Measurements from ENCODE around the gene OSCP1.

Gene OSCP1

DNA sequence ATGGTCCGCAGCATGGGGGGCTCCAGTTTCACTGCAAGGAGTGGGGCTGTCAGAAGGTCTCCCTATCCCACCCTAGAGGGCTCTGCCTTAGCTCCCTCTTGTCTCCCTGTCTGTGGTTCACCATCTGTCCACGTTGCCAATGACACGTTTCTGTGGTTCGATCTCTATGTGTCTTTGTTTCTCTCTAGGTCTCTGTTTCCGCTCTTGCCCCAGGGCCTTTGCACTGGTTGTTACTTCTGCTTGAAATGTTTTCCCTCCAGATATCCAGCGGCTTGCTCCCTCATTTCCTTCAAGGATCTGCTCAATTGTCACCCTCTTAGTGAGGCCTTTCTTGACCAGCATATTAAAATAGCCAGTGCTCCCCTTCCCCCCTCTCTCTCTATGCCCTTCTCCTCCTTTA is 22.4 kb upstream of the OSCP1 start:
- DNase-seq: no peak

DNA sequence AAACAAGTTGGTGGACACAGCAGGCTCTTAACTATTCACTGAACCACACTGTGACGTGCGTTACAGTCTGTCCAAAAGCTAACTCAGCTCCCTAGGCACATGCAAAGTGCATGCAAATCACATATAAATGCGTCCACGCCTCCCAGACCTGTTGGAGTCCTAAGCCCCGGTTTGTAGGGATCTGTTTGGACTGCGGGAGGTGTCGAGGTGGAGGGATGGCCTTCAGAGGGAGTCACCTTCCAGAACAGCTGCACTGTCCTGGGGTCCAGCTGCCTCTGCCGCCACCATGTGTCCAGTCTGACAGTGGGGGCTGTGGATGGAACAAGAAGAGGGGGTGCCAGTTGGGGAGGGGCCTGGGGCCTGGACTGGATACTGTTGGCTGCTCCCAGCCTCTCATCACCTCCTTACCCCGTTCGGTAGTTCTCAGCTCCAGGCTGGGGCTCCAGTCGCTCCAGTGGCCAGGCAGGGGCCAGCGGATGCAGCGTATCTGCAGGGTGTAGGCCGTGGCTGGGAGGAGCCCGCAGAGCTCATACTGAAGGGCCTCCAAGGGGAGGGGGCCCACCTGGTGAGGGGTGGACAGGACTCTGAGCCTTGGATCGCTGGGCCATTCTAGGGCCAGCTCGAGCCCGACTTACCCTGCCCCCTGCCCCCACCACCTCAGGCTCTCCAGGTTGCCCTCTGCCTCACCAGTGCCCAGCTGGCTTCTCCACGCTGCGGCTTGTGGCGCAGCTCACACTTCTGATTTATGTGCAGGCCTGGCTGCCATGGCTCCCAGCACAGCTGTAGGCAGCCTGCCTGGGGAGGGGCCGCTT is 21.8 kb upstream of the OSCP1 start:
- no peak for DNase-seq

- DNase-seq: no peak
These were observed 18.9 kb upstream of the OSCP1 start for GRCh38 chr1:36469163-36469562.

DNA sequence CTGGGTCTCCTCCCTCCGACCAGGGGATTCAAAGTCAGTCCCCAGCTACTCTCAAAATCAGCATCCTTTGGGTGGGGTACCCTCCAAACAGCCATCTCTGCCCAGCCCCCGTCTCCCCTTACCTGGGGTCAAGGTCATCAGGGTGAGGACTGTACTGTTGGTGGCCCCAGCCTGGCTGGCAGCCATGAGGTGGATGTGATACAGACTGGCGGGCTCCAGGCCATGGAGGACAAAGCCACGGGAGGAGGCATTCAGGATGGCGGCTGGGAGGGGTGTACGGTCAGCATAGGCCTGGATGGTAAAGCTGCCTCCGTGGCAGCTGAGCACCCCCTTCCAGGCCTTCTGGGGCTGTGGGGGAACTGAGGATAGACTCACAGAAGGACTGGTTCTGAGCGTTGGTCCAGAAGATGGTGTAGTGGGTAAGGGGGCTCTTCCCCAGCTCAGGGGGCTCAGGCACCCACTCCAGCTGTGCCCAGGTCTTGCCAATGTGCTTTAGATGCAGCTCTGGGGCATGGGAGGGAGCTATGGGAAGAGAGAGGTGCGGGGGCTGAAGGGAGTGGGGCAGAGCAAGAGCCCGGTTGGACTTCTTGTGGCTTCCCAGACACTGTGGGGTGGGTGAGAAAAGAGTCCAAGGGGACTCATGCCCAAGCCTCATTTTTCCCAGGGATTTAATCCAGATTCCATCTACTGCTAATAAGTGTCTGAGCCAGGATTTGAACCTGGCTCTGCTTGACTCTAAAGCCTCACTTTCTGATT is 17.6 kb upstream of the OSCP1 start:
- DNase-seq: no peak

DNA sequence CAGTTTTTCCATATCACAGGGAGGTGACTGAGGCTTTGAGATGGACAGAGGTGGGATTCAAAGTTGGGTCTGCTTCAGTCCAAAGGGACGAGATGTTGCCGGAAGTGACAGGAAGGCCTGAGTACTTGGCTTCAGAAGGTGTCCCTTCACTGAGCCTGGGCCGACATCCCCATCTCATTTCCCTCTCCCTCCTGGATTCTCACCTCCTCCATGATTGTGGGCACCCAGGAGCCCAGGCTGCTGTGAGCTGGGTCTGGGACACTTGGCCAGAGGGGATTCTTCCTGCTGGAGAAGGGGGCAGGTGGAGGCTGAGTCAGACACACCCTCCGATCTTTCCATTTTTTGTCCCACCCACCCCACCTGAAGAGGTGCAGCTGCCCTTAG is 16.8 kb upstream of the OSCP1 start:
- DNase-seq: no peak

- DNase-seq: no peak
These were observed 16.2 kb upstream of the OSCP1 start for GRCh38 chr1:36466370-36467026.

DNA sequence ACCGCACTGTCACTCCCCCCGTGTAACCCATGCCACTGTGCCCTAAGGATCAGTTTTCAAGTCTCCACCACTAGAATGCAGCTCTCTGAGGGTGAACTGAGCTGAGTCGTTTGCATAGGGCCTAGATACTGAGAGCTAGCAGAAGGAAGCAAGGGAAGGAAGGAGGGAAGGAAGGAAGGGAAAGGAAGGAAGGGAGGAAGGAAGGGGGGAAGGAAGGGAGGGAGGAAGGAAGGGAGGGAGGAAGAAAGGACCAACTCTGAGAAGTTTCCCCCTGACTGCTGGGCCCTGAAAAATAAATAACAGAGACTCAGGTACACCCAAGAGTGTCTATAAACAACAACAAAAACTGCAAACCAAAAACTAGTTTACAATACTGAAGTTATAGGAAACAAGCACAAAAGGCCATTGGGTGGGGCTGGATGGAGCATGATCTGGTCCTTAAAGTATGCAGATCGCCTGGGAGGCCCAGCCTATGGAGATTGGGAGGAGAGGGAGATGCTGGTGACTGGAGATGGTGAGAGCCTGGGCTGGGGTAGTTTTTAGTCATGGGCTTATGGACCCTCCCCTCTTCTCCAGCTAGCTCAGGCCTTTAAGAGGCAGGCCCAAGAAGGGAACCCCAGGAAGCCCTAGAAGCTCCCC is 15.6 kb upstream of the OSCP1 start:
- no peak for DNase-seq

GRCh38 chr1:36464605-36465393 is 14.5 kb upstream of the OSCP1 start:
- no peak for DNase-seq

DNA sequence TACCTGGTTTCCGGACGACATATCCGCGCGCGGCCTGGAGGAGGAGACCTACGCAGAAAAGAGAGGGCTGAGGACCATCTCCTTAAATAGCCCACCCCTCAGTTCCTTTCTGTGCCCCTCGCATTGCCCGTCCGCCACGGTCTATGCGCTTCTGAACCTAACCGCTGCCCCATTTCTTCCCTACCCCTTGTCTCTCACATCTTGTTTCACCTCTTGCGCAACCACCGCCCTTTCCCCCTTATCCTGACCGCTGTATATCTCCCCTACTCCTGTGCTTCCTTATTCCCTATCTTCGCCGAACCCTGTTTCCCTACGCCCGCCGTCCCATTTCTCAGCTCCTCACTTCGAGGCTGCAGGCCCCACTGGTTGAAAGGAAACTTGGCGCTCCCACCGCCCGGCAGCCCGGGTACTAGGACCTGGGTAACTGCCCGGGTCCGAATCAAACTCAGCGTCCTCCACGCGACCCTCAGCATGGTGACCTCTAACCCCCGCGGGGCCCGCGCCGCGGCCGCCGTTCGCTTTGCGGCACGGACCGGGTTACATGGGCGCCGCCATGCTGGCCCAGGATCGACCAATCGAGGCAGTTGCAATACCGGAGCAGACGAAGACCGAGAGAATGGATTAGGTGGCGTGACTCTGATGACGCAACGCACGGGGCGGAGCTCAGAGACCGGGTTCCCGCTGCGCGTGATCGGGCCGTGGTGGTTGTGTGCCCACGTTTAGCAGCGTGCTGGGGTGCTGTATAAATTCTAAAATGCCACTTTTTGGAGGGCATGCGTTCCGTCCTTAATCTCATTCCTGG is 13.8 kb upstream of the OSCP1 start, which contains the start of gene MRPS15:
Gene MRPS15, minus strand, starts transcription at position 582 of the 802 bp plus-strand sequence. Its CDS starts 109 bp downstream, at position 473.
- peak; percentile 92 for DNase-seq

- no peak for DNase-seq
These were observed 13.2 kb upstream of the OSCP1 start for GRCh38 chr1:36463463-36463802.

DNA sequence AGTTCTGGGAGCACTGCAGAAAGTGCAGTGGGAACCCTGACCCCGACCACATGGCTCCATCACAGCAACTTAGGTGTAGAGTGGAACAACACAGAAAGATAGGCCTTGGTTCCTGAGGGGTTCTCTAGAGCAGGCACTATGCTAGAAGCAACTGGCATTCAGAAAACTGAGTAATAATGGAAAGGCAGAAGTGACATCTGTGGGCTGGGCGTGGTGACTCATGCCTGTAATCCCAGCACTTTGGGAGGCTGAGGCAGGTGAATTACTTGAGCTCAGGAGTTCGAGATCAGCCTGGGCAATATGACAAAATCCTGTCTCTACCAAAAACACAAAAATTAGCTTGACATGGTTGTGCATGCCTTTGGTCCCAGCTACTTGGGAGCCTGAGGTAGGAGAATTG is 8.7 kb upstream of the OSCP1 start:
- no peak for DNase-seq

GRCh38 chr1:36457691-36458090 is 7.4 kb upstream of the OSCP1 start:
- no peak for DNase-seq

DNA sequence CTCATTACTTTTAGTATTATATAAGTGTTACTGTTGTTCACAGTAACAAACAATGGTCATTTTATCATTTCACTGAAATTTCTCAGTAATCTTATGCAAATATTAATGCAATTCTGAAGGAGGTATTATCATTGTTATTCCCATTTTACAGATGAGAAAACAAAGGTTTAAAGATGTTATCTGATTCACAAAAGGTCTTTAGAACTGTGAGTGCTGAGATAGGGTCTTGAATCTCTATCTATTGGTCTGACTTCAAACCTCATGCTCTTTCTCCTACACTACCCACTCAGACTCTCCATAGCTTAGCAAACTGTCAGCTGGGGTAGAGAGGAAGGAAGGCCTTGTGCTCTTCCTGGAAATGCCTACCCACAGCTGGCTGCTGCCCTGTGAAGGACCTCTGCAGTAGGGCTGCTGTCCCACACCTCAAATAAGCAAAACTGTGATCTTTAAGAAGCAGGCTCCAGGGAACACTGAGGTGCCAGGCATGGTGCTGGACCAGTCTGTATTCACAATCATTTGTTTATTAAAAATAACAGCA is 6.2 kb upstream of the OSCP1 start:
- no peak for DNase-seq

DNA sequence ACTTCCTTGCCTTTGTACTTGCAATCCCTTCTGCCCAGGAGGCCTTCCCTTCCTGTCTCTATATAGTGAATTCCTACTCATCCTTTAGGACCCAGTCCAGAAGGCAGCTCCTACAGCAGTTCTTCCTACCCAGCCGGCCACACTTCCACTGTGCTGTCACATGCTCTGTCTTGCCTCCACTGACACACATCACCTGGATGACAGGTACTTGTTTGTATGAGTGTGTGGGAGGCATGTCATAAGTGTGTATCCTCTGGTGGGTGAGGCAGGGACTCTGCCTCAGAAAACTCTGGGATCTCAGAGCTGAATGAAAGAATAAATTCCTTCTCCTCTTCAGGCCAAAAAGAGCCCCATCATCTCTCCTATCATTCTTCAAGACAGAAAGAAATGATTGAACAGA is 5.1 kb upstream of the OSCP1 start:
- no peak for DNase-seq

DNA sequence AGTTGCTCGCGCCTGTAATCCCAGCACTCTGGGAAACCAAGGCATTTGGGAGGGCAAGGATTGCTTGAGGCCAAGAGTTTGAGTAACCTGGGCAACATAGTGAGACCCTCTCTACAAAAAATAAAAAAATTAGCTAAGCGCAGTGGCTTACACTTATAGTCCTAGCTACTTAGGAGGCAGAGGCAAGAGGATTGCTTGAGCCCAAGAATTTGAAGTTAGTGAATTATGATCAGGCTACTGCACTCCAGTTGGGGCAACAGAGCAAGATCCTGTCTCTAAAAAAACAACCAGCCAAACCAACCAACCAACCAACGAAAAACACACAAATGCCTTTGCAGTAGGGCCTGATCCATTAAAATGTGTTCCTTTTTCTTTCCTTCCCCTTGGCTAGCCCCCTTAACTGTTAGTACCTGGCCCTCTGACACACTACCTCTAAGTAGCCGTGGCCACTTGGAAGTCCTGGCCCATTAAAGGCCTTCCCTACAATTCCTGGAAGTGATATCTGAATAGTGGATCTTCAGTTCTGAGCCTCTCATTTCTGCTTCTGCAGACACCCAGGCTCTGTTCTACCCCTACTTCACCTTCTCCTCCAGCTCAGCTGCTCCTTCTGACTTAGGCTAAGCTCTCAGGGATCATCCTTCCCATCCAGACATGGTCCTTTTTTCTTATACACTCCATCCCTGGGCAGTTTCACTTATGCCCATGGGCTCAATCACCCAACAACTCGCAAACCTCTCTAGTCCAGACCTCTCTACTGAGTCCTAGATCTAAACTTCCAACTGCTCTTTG is 3.5 kb upstream of the OSCP1 start:
- no peak for DNase-seq

- no peak for DNase-seq
These were observed 2.8 kb upstream of the OSCP1 start for GRCh38 chr1:36453051-36453450.

DNA sequence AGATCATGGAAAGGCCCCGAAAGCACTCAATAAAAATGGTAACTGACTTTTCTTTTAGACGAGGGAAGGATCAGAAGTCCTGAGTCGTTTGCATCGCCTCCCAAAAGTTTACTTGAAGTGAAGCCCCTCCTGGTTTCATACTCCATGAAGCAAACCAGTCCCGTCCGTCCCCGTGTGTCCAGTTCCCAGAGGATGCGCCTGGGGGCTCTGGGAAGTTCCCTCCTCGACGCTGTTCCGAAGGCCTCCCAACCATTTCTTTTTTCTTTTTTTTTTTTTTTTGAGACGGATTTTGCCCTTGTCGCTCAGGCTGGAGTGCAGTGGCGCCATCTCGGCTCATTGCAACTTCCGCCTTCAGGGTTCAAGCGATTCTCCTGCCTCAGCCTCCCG is 661 bp upstream of the OSCP1 start:
- no peak for DNase-seq

- no peak for DNase-seq
These were observed 1.7 kb downstream of the OSCP1 start for GRCh38 chr1:36448530-36449056.

GRCh38 chr1:36447450-36447849 is 2.8 kb downstream of the OSCP1 start:
- DNase-seq: no peak

GRCh38 chr1:36446746-36447145 is 3.5 kb downstream of the OSCP1 start:
- no peak for DNase-seq

Measured in T-helper 9 cell (primary cell).